ENCODE measurements around the gene KAT6B. TPM values are rescaled to one million over a fixed set of nuclear protein-coding genes. Genes with fewer than 3 reads are reported as not detected.

KAT6B gene
- polyA plus RNA-seq, 6 donors from 2014 or later, result 12.0 to 42.5 (median 29.4) TPM

DNA sequence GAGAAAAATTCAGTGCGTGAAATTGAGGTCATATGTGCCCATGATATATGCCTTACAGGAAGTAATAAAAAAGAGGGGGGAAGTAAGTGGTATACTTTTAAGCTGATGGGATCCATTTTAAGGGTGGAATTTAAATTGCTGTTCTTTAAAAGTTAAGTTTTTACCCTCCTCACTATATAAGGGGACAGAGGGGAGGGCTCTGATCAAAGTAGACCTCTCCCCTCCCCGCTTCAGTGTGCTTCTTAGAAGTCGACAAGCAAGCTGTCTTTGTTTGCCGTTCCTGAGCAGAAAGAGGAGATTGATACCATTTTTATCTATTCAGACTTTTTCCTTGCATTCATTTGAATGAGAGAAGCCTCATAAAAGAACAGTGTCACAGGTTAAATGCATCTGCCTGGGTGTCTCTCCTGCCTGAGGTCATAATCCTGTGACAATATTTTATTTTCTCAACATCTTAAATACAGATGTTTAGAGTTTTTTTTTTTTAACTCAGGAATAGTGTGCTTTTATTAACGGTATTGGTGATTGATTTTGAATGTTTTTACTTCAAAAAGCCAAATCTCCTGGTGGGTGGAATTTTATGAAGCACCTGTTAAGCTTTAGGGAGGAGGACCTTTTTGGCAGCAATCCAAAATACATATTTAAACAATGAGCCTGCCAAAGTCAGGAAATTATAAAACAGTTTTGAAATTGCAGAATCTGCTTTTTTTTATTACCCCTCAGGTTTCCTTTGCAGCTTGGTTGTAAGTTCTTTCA is 141.7 kb downstream of the KAT6B start:
- Mint-ChIP-seq H3K27ac (peak overlapping the region in 5 of 6 donors; percentile 21 to 84 (median 67)), H3K4me3 (peak overlapping the region; percentile 42 to 84 (median 76)), H3K9me3 (peaks cover 0 to 5% (median 0%) of the 10 kb centered on the region in 7 donors), H3K36me3 (peaks cover 8 to 14% of the 10 kb centered on the region in 2 donors), H3K4me1 (peaks cover 23 to 37% (median 31%) of the 10 kb centered on the region in 3 donors), H3K27me3 (no peaks in the 10 kb centered on the region)
- ATAC-seq (ENCODE audit: low read depth in 2 of 2) (peak; percentile 87 to 88), DNase-seq (peak; percentile 20)

DNA sequence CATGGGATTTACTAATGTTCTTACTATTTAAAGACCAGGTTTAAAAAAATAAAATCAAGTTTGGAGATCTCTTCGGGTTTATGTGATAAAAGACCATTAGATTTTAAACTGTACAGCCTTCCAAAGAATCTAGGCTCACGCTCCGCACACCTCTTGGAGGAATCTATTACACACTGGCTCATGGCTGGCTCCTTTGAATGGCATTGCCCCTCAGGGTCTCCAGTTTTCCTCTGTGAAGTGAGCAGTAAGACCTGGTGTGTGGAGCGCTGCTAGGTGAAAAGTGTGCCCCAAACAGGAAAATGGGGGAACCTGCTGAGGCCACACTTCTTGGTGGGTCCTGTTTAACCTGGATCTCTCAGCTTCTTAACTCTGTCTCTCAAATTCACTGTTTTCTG is 142.3 kb downstream of the KAT6B start:
- no peaks in the 10 kb centered on the region for H3K27me3 Mint-ChIP-seq
- ATAC-seq (ENCODE audit: low read depth in 2 of 2) (no peak), DNase-seq (no peak)
- peaks cover 0 to 5% (median 0%) of the 10 kb centered on the region in 7 donors for H3K9me3 Mint-ChIP-seq
- peak overlapping the region in 6 of 8 donors; percentile 24 to 84 (median 79) for H3K4me3 Mint-ChIP-seq
- H3K4me1 Mint-ChIP-seq, result peaks cover 19 to 37% (median 31%) of the 10 kb centered on the region in 3 donors
- H3K27ac Mint-ChIP-seq, result peak overlapping the region in 2 of 6 donors; percentile 68 to 71
- peaks cover 8 to 10% of the 10 kb centered on the region in 2 donors for H3K36me3 Mint-ChIP-seq

DNA sequence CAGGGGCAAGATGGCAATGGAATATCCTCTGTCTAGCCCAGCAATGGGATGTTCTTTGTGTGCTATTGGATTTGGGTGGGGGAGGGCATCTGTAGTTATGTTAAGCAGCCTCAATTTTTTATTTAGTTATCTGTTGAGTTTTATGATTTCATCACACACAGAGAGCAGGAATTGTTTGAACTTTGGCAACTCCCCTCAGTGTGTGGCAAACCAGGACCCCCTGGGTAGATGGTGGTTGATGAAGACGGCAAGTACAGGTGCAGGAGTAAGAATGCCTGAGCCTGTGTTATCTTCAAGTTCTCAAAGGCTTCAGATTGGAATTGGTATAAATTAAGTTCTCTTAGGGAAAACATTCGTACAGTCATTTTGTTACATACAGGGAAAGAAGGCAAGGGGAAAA is 142.7 kb downstream of the KAT6B start:
- DNase-seq (no peak), ATAC-seq (ENCODE audit: low read depth in 2 of 2) (no peak)
- H3K27me3 Mint-ChIP-seq, result no peaks in the 10 kb centered on the region
- peaks cover 19 to 37% (median 31%) of the 10 kb centered on the region in 3 donors for H3K4me1 Mint-ChIP-seq
- peaks cover 8 to 10% of the 10 kb centered on the region in 2 donors for H3K36me3 Mint-ChIP-seq
- peak overlapping the region in 1 of 6 donors; percentile 31 for H3K27ac Mint-ChIP-seq
- H3K4me3 Mint-ChIP-seq, result peak overlapping the region in 4 of 8 donors; percentile 24 to 84 (median 52)
- peaks cover 0 to 5% (median 0%) of the 10 kb centered on the region in 7 donors for H3K9me3 Mint-ChIP-seq

DNA sequence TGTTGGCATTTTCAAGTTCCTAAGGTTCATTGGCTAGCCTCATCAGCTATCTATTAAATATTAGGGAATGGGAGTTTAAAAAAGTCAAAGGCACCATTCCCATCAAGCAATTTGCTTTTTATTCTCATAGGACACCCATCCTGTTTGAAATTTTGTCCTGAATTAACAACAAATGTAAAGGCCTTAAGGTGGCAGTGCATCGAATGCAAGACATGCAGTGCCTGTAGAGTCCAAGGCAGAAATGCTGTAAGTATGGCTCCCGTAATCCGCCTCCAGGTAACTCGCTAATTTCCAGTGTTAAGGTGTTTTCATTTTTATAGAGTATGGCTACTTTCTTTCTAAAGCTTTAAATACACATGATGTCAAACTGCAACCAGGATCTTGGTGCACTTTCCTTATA is 143.1 kb downstream of the KAT6B start:
- peaks cover 19 to 41% (median 27%) of the 10 kb centered on the region in 3 donors for H3K4me1 Mint-ChIP-seq
- peaks cover 8 to 12% of the 10 kb centered on the region in 2 donors for H3K36me3 Mint-ChIP-seq
- ATAC-seq (ENCODE audit: low read depth in 2 of 2) (no peak), DNase-seq (no peak)
- H3K27ac Mint-ChIP-seq, result no peak overlapping the region
- H3K4me3 Mint-ChIP-seq, result no peak overlapping the region
- no peaks in the 10 kb centered on the region for H3K27me3 Mint-ChIP-seq
- peaks cover 0 to 5% (median 0%) of the 10 kb centered on the region in 7 donors for H3K9me3 Mint-ChIP-seq

DNA sequence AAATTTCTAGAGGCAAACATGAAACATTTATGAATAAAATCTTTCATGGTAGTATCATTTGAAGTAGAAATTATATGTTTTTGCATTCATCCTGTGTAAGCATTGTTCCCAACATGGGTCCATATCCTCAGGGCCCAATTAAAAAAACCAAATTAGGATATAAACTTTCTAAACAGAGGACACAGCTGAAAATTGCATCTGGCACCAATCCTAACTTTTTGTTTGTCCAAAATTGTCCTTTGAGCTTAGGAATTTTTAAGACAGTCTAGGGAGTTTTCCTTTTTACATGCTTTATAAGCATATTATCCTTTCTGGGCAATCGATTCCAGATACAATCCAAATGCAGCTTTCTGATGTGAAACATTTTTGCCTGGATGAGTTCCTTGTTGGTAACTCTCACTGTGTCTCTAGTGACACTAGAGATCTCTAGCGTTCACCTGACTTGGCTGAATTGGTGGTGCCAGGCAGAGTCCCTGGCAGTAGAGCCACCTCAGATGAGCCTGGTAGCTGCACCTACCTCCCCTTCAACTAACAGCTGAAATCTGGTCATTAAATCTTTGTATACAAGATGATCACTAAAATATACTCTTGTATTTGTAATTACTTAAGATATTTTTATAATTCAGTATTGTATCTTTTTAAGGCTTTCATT is 147.5 kb downstream of the KAT6B start:
- ATAC-seq (ENCODE audit: low read depth in 2 of 2) (no peak), DNase-seq (no peak)
- Mint-ChIP-seq H3K36me3 (peaks cover 17% of the 10 kb centered on the region in 2 donors), H3K27ac (no peak overlapping the region), H3K9me3 (no peaks in the 10 kb centered on the region), H3K4me3 (no peak overlapping the region), H3K4me1 (peaks cover 31 to 43% (median 33%) of the 10 kb centered on the region in 3 donors), H3K27me3 (no peaks in the 10 kb centered on the region)

DNA sequence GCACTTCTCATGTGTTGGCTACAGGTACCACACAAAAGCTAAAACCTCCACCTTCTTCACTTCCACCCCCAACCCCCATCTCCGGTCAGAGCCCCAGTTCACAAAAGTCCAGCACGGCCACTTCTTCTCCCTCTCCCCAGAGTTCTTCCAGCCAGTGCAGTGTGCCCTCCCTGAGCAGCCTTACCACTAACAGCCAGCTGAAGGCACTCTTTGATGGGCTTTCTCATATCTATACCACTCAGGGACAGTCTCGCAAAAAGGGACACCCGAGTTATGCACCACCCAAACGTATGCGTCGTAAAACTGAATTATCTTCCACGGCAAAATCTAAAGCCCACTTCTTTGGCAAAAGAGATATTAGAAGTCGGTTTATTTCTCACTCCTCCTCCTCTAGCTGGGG is 149.4 kb downstream of the KAT6B start:
- peaks cover 28 to 40% (median 34%) of the 10 kb centered on the region in 3 donors for H3K4me1 Mint-ChIP-seq
- H3K36me3 Mint-ChIP-seq, result peaks cover 17% of the 10 kb centered on the region in 2 donors
- ATAC-seq (ENCODE audit: low read depth in 2 of 2) (no peak), DNase-seq (no peak)
- peak overlapping the region in 4 of 8 donors; percentile 10 to 66 (median 44) for H3K4me3 Mint-ChIP-seq
- no peaks in the 10 kb centered on the region for H3K27me3 Mint-ChIP-seq
- no peaks in the 10 kb centered on the region for H3K9me3 Mint-ChIP-seq
- H3K27ac Mint-ChIP-seq, result peak overlapping the region in 3 of 6 donors; percentile 9 to 87 (median 77)

DNA sequence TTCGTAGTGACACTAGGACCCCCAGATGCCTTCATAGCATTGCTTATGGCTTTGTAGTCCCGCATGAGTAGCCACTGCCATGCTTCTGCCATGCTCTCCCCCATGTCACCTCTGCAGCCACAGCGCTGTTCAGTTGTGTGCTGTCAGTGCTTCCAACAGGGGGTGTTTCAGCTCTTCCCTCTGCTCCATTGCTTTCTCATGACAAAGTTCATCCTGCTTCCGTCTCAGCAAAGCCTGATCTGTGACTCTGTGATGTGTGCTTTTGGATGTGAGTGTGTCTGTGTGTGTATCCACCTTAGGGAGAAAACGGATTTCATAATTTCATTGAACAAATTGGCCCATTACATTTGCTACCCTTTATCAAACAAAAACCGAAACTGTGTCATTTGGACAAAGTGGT is 150.2 kb downstream of the KAT6B start:
- ATAC-seq (ENCODE audit: low read depth in 2 of 2) (no peak), DNase-seq (no peak)
- H3K4me1 Mint-ChIP-seq, result peaks cover 32 to 45% (median 40%) of the 10 kb centered on the region in 3 donors
- no peaks in the 10 kb centered on the region for H3K9me3 Mint-ChIP-seq
- H3K36me3 Mint-ChIP-seq, result peaks cover 17% of the 10 kb centered on the region in 2 donors
- H3K27me3 Mint-ChIP-seq, result no peaks in the 10 kb centered on the region
- H3K4me3 Mint-ChIP-seq, result peak overlapping the region in 6 of 8 donors; percentile 63 to 75 (median 72)
- peak overlapping the region; percentile 0 to 95 (median 84) for H3K27ac Mint-ChIP-seq

DNA sequence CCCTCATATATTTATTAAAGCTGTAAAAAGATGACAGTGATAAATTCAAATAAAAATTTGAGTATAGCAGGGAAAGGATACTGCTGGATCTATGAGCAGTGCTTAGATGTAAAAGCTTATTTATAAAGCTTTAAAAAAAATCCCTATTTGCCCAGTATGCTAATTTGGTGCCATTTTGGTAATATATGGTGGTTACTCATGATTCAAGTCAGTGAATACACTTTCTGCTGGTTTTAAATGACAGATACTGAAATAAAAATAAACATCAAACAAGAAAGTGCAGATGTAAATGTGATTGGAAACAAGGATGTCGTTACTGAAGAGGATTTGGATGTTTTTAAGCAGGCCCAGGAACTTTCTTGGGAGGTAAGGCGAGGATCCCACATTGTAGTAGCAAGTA is 150.7 kb downstream of the KAT6B start:
- Mint-ChIP-seq H3K27ac (peak overlapping the region; percentile 87 to 96 (median 93)), H3K27me3 (no peaks in the 10 kb centered on the region), H3K4me1 (peaks cover 35 to 46% (median 42%) of the 10 kb centered on the region in 3 donors), H3K36me3 (peaks cover 17% of the 10 kb centered on the region in 2 donors), H3K9me3 (no peaks in the 10 kb centered on the region), H3K4me3 (peak overlapping the region in 7 of 8 donors; percentile 43 to 77 (median 73))
- DNase-seq (peak; percentile 37), ATAC-seq (ENCODE audit: low read depth in 2 of 2) (no peak)

DNA sequence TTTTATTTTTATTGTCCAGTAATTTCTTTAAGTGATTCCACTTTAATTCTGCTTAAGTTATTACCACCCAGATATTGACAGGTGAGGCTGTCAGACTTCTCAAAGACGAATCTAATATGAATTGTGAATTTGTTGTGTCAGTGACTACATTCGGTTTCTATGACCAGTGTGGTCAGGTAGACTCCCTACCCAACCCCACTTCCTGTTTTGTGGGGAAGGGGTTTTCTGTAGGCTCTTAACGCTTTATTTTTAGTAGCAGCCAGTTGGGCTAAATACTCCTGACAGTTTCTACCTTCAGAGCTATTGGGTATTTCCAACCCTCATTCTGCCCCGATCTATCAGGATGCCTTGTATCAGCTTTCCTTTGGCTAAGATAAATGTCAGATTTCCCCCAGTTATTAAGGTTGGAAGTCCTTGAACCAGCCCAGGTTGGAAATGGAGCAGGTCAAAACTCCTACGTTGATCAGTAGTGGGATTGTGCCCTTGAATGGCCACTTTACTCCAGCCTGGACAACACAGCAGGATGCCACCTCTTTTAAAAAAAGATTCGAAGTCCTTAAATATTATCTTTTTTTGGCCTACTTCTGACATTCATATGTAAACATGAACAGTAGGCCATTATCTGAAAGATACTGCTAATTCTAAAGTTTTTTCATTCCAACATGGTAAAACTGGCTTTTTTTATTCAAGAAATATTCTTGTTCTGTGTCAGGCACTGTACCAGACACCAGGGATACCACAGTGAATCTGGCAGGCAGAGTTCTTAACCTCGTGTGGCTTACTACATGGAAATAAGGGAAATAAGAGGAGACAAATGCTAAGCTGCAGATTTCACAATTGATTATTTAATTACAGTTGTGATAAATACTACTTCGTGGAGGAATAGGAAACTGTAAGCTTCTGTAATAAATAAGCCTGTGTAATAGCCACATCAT is 151.8 kb downstream of the KAT6B start:
- DNase-seq, result peak; percentile 82
- peaks cover 17 to 21% of the 10 kb centered on the region in 2 donors for H3K36me3 Mint-ChIP-seq

DNA sequence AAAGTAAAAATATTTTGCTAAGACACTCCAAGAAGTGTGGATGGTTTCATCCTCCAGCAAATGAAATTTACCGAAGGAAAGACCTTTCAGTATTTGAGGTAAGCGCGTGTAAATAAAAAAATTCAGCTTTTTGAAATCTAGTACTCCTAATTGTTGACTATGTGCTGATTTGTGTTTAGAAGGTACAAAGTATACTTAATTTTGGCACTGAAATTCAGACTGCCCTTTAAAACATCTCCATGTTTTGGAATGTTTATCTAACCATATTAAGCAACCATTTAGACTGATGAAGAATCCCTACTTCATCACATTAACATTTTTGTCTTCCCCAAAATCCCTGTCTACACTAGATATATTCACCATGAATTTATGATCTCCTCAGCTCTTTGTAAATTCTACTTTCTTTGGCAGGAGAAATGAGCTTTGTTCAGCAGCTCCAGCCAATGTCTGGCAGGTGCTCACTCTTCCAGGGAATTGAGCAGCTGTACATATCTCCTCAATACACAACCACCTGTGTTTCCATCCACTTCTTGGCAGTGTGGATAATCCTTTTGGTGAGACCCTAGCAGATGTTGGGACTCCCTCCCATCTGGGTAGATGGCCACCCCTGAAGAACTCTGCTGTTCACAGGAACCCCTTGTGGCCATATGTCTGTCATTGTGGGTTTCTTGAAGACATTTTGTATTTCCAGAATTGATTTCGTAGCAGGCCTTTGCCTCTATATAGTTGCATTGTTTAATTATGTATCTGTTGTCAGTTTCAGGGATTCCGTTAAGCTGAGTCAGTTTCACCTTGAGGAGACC is 155.6 kb downstream of the KAT6B start:
- Mint-ChIP-seq H3K9me3 (no peaks in the 10 kb centered on the region), H3K36me3 (peaks cover 5 to 14% of the 10 kb centered on the region in 2 donors), H3K4me1 (peaks cover 28 to 39% (median 35%) of the 10 kb centered on the region in 3 donors), H3K27ac (peak overlapping the region in 4 of 6 donors; percentile 50 to 91 (median 62)), H3K4me3 (no peak overlapping the region), H3K27me3 (no peaks in the 10 kb centered on the region)
- ATAC-seq (ENCODE audit: low read depth in 2 of 2), result no peak
- no peak for DNase-seq

More for the DNA sequence above, 151.8 kb downstream of the KAT6B start:
- peak overlapping the region; percentile 83 to 96 (median 93) for H3K27ac Mint-ChIP-seq
- peak; percentile 97 to 98 for ATAC-seq (ENCODE audit: low read depth in 2 of 2)
- no peaks in the 10 kb centered on the region for H3K27me3 Mint-ChIP-seq
- peaks cover 43 to 56% (median 53%) of the 10 kb centered on the region in 3 donors for H3K4me1 Mint-ChIP-seq
- H3K9me3 Mint-ChIP-seq, result no peaks in the 10 kb centered on the region
- H3K4me3 Mint-ChIP-seq, result peak overlapping the region; percentile 57 to 80 (median 75)

DNA sequence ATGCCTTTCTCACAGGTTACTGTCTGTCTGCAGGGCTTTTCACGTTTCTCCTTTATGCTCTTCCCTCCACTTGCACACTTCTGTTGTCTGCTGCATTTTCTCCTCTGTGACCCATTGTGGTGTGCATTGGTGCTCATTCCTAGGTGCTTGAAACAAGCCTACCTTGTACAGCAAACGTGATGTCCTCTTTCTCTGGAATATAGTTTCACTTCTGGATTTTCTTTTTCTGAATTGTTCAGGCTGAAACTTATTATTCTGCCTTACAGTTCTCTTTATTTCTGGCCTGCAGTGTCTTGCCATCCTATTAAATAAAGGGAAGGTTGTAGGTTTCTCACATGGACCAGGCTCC is 156.2 kb downstream of the KAT6B start:
- peak overlapping the region in 4 of 6 donors; percentile 31 to 85 (median 50) for H3K27ac Mint-ChIP-seq
- no peaks in the 10 kb centered on the region for H3K27me3 Mint-ChIP-seq
- no peak overlapping the region for H3K4me3 Mint-ChIP-seq
- ATAC-seq (ENCODE audit: low read depth in 2 of 2), result no peak
- no peak for DNase-seq
- H3K36me3 Mint-ChIP-seq, result peaks cover 5 to 18% of the 10 kb centered on the region in 2 donors
- peaks cover 24 to 33% (median 31%) of the 10 kb centered on the region in 3 donors for H3K4me1 Mint-ChIP-seq
- no peaks in the 10 kb centered on the region for H3K9me3 Mint-ChIP-seq

DNA sequence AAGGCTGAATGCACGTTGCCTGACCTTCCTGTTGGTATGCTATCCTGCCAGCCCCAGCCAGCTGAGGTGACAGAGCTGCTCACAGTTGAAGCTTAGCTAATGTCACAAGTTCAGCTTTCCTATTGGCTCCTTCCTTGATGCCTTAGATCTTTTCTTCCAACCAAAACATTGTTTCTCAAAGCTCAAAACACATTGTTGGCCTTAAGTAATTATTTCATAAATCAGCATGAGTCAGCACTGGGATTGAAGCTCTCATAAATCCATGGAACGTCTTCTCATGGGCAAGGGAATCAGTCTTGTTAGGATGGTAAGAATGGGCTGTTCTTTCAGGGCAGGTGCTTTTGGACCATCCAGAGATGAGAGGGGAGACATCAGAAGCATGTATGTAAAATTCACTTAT is 157.0 kb downstream of the KAT6B start:
- ATAC-seq (ENCODE audit: low read depth in 2 of 2) (no peak), DNase-seq (no peak)
- Mint-ChIP-seq H3K27ac (peak overlapping the region in 3 of 6 donors; percentile 44 to 55 (median 49)), H3K27me3 (no peaks in the 10 kb centered on the region), H3K4me3 (no peak overlapping the region), H3K36me3 (peaks cover 5 to 25% of the 10 kb centered on the region in 2 donors), H3K9me3 (no peaks in the 10 kb centered on the region), H3K4me1 (peaks cover 18 to 26% (median 25%) of the 10 kb centered on the region in 3 donors)
